Retinal pigment epithelial cell (primary cell): ENCODE data around the gene GATA2.

Experiments used
- DNase-seq: peaks from one replicate; pipeline ENCODE4 v3.0.0-alpha.2; 2010; ENCODE audit warnings: low read depth
- H3K4me3 ChIP-seq: 2 replicates; pipeline ENCODE4 v1.5.1; 2011; ENCODE audit warnings: mild to moderate bottlenecking, low read length, control low read depth, moderate library complexity
- TF ChIP-seq, protein P1 (sequence below): conservative IDR thresholded peaks from 2 replicates; pipeline ENCODE4 v1.5.1; 2011; ENCODE audit warnings: low read depth, low read length, control low read depth, inconsistent platforms

Gene GATA2

DNA sequence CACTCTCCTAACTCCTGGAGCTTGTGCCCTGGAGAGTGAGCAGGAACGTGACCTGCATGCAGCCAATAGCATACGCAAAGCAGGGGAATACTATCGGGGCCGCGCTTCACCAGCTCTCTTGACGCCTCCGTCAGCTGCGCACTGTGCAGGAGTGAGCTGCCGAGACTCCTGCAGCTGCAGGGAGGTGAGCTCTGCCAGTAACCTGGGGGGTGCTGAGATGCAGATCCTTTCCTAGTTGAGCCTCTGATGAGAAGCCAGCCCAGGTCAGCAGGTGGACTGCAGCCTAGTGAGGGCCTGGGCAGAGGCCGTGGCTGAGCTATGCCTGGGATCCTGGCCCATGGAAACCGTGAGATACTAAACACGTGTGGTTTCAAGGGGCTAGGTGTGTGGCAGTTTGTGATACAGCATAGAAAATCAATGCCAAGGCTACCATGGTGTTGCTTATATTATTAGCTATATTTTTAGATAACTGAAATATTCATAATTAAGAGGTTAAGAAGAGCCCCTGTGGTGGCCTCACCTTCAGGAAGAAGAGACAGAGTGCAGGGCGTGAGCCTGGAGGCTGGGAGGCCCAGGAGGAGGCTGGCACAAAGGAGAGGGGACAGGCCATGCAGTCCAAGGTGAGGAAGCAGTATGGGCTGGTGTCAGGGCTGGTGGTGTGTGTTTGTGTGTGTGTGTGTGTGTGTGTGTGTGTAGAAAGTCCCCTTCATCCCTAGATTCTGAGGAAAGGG, 20.4 kb downstream of the GATA2 start:
- TF ChIP-seq, protein P1, sequence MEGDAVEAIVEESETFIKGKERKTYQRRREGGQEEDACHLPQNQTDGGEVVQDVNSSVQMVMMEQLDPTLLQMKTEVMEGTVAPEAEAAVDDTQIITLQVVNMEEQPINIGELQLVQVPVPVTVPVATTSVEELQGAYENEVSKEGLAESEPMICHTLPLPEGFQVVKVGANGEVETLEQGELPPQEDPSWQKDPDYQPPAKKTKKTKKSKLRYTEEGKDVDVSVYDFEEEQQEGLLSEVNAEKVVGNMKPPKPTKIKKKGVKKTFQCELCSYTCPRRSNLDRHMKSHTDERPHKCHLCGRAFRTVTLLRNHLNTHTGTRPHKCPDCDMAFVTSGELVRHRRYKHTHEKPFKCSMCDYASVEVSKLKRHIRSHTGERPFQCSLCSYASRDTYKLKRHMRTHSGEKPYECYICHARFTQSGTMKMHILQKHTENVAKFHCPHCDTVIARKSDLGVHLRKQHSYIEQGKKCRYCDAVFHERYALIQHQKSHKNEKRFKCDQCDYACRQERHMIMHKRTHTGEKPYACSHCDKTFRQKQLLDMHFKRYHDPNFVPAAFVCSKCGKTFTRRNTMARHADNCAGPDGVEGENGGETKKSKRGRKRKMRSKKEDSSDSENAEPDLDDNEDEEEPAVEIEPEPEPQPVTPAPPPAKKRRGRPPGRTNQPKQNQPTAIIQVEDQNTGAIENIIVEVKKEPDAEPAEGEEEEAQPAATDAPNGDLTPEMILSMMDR = no peak
- H3K4me3 ChIP-seq = no peak overlapping the region
- DNase-seq = no peak

DNA sequence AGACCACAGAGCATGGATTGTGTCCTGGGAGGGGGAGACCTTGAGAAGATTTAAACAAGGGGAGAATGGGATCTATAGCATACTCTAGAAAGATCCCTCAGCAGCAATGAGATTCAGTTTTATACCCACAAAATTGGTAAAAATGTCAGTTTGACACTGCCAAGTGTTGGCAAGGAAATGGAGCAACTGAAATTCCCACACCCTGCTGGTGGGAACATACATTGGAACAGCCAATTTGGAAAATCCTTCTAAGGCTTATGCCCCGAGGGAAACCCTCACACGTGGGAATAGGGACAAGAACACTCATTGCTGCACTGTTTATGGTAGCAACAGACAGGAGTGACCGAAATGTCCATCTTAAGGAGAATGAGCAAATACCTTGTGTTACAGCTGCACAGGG, 21.3 kb downstream of the GATA2 start:
- TF ChIP-seq, protein P1 = no peak
- no peak for DNase-seq
- no peak overlapping the region for H3K4me3 ChIP-seq

DNA sequence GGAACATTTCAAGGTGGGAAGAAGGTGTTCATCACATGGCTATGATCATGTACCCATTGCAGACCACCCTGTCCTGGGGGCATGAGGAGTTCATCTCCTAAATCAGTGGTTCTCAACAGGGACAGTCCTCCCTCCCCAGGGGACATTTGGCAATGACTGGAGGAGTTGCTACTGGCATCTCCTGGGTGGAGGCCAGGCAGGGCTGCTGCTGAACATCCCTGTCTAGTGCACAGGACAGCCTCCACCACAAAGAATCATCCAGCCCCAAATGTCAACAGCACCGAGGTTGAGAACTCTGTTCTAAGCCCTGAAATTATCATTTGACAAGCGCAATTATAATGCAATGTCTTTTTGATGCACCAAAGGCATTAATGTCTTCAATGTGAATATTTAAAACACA, 21.9 kb downstream of the GATA2 start:
- no peak overlapping the region for H3K4me3 ChIP-seq
- DNase-seq = no peak
- TF ChIP-seq, protein P1 = no peak

DNA sequence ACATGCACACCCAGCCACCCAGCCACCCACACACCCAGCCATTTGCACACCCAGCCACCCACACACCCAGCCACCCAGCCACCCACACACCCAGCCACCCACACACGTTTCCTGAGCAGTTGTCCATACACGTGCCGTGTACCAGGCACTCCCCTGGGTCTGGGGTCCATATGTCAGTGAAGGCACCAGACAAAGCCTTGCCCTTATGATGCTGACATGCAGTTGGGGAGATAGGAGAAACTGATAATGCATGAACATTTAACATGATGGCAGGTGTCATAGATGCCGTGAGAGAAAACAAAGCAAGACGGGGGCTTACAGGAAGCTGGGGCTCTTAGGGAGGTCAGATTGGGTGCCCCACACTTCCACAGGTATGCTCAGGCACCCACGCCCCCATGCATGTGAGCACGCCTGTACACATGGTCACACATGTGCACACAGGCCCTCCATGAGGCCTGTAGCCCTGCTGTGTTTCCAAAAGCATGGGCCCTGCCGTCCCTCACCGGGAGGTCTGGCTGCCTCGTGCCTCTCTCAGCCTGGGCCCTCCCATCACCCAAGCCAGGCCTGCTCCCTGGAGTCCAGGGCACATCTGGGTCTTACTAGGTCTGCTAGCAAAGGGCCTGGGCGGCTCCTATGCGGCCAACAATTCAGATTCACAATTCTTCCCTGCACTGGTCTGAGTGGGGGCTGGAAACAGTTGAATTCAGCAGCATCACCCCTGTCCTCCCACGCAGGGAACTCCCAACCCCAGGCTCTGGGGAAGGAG, 22.7 kb downstream of the GATA2 start:
- no peak for DNase-seq
- H3K4me3 ChIP-seq = no peak overlapping the region
- TF ChIP-seq, protein P1 = no peak

DNA sequence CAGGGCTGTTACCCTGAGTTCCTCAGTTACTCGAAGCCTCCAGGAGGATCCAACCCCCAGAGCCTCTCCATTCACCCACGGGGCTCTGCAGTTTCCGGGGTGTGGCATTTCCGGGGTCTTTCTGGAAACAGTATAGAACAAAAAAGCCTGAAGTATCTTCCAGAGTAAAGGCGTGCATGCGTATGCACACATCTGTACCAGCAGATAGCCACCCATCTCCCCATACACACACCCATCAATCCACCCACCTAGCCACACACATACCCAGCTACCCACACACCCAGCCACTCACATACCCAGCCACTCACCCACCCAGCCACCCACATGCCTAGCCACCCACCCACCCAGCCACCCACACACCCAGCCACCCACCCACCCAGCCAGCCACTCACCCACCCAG, 23.4 kb downstream of the GATA2 start:
- TF ChIP-seq, protein P1 = no peak
- no peak for DNase-seq
- no peak overlapping the region for H3K4me3 ChIP-seq

DNA sequence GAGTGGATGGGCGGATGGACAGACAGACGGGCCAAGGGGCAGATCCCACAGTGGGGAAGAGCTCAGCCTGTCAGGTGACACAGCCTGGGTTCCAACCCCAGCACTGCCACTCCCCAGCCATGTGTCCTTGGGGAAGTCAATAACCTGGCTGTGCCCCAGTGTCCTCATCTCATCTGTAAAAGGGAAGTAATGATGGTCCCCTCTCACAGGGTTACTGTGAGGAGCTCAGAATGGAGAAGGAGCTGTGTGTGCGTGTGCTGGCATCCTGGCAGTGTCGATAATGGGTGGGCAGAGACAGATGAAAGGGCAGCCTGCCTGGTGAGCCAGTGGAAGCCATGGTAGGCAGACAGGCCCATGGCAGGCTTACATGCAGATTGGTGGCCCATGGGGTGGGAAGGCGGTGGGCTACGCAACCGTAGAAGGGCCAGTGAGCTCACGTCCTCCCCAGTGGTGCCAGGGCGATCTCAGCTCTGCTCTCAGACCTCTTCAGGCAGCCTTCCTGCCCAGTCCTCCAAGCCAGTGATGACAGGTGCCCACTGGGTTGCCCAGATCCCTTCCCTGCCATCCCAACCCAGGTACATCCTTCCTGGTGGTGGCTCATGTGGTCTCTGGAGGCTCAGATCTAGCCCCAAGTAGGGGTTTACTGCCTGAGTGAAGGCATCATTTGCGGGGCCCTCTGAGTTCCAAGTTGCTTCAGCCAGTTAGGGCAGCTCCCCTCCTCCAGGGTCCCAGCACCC, 24.0 kb downstream of the GATA2 start:
- TF ChIP-seq, protein P1 = no peak
- H3K4me3 ChIP-seq = no peak overlapping the region
- no peak for DNase-seq
